Kidney (tissue), 14 donors: Measurements from ENCODE around the gene DLST. TPM values are rescaled to one million over a fixed set of nuclear protein-coding genes. Genes with fewer than 3 reads are reported as not detected.

Experiments
- DNase-seq, 5 donors: peaks; one replicate each; pipeline ENCODE4 v3.0.0-alpha.2; 2013 to 2020
- FAIRE-seq: peaks from 2 replicates; lab custom pipeline; 2012; peaks lifted over from hg19 to GRCh38; lab: Jason Lieb, UNC
- H3K27ac ChIP-seq, 2 donors: one replicate each; pipeline ENCODE4 v1.7.0; 2013; ENCODE audit warnings: low read depth in 2 of 2, low read length in 2 of 2, inconsistent platforms in 1 of 2
- H3K27me3 ChIP-seq: one replicate; pipeline ENCODE4 v1.7.1; 2013; ENCODE audit warnings: low read length, inconsistent platforms; ENCODE audit not compliant: control insufficient read depth, insufficient read depth
- H3K36me3 ChIP-seq, 3 donors: one replicate each; pipeline versions ENCODE4 v1.7.0 to v1.7.1; 2013; ENCODE audit warnings: low read length in 3 of 3, control low read depth in 1 of 3, inconsistent platforms in 1 of 3; ENCODE audit not compliant: insufficient read depth in 3 of 3, control insufficient read depth in 2 of 3
- H3K4me1 ChIP-seq, 3 donors: one replicate each; pipeline versions ENCODE4 v1.7.0 to v1.7.1; 2013; ENCODE audit warnings: low read length in 3 of 3, inconsistent platforms in 1 of 3, low read depth in 1 of 3; ENCODE audit not compliant: control insufficient read depth in 2 of 3, insufficient read depth in 2 of 3
- H3K4me3 ChIP-seq, 3 donors: one replicate each; pipeline versions ENCODE4 v1.7.0 to v1.8.1; 2013; ENCODE audit warnings: low read length in 3 of 3, control low read depth in 1 of 3, inconsistent platforms in 1 of 3
- H3K9ac ChIP-seq, 3 donors: one replicate each; pipeline versions ENCODE4 v1.7.0 to v1.7.1; 2013; ENCODE audit warnings: low read length in 3 of 3, control low read depth in 1 of 3, inconsistent platforms in 1 of 3
- H3K9me3 ChIP-seq, 3 donors: one replicate each; pipeline versions ENCODE4 v1.7.0 to v1.7.1; 2013; ENCODE audit warnings: low read length in 3 of 3, control low read depth in 1 of 3, inconsistent platforms in 1 of 3; ENCODE audit not compliant: control insufficient read depth in 2 of 3, insufficient read depth in 1 of 3
- CTCF ChIP-seq: IDR thresholded peaks from 3 replicates; pipeline ENCODE4 v1.5.1; 2012; ENCODE audit warnings: mild to moderate bottlenecking, moderate library complexity, borderline replicate concordance; ENCODE audit not compliant: insufficient read depth; ENCODE audit errors: extremely low read depth
- intact Hi-C: fragments of 100-400 bp; cut with DNase I; formaldehyde crosslinking; loops from one replicate; pipeline ENCODE4 v1.11.1; 2022
- polyA plus RNA-seq: library from polyadenylated mRNA; stranded (reverse); fragments of 350-450 nt; fragmentation: Illumina TruSeq; extraction: RNeasy Lipid Tissue Mini Kit (QIAGEN cat#74804); gene quantifications from one replicate; pipeline ENCODE4 v1.2.3, GENCODE V29; 2014; ENCODE audit warnings: low read depth, low replicate concordance; ENCODE audit not compliant: insufficient read depth
- total RNA-seq: library from RNA; stranded (reverse); fragmentation: NEBNext Ultra II Directional; extraction: Animal tissue kit (Norgen Biotek cat#: 25700); gene quantifications from one replicate; pipeline ENCODE4 v1.2.1, GENCODE V29; 2021
- donor health status: control.
- donor health status: control.
- donor health status: control.
- donor health status: control.
- donor health status: control.
- donor health status: DM: yes; HTN: yes; CAD: no.
- donor health status: Normal renal cell carcinoma (clear cell type).

Gene DLST
- total and polyA plus RNA-seq, 2 donors from 2014 or later, result 98.6 to 112 TPM

GRCh38 chr14:74906925-74907521 lies 25.3 kb downstream of the DLST start:
- Histone ChIP-seq H3K27ac (no peak overlapping the region), H3K27me3 (no peaks in the 10 kb centered on the region), H3K9me3 (no peaks in the 10 kb centered on the region), H3K4me1 (peaks cover 0 to 12% (median 0%) of the 10 kb centered on the region in 3 donors), H3K36me3 (peaks cover 0 to 16% (median 13%) of the 10 kb centered on the region in 3 donors), H3K9ac (peak overlapping the region in 1 of 3 donors; percentile 12), H3K4me3 (no peak overlapping the region)
- no peak for TF ChIP-seq CTCF
- FAIRE-seq, result no peak
- peak in 1 of 5 donors; percentile 72 for DNase-seq
- intact Hi-C loops, result loop anchor here (5.0 kb wide), 1 partner anchor 45 kb away; no protein-coding TSS in a partner anchor

DNA sequence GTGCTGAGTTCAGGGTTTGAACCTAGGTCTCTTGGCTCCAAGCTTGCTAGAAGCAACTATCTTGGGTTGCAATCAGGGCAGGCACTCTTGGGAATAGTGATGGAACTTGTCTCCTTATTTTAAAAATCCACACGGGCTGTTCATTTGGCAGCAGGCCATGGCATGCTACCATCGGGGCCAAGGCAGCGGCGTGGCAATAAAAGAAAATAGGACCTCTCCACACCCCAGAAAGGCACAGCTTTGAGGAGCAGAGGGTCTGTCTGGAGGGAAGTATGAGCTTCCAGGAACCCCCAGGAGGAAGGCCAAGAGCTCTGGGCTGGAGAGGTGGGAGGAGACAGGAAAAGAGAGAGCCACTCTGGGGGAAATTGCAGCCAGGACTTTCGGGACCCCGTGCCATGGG lies 26.0 kb downstream of the DLST start:
- H3K9me3 ChIP-seq, result no peaks in the 10 kb centered on the region
- H3K27ac ChIP-seq, result no peak overlapping the region
- no peaks in the 10 kb centered on the region for H3K27me3 ChIP-seq
- H3K4me1 ChIP-seq, result peaks cover 0 to 12% (median 0%) of the 10 kb centered on the region in 3 donors
- no peak overlapping the region for H3K9ac ChIP-seq
- TF ChIP-seq CTCF, result no peak
- intact Hi-C loops, result loop anchor here (5.0 kb wide), 1 partner anchor 45 kb away; no protein-coding TSS in a partner anchor
- FAIRE-seq (no peak), DNase-seq (peak in 1 of 5 donors; percentile 70)
- H3K36me3 ChIP-seq, result peaks cover 0 to 9% (median 6%) of the 10 kb centered on the region in 3 donors
- no peak overlapping the region for H3K4me3 ChIP-seq

- Histone ChIP-seq H3K4me1 (peaks cover 0 to 12% (median 0%) of the 10 kb centered on the region in 3 donors), H3K27ac (no peak overlapping the region), H3K4me3 (no peak overlapping the region), H3K9me3 (no peaks in the 10 kb centered on the region), H3K27me3 (no peaks in the 10 kb centered on the region), H3K9ac (no peak overlapping the region), H3K36me3 (peaks cover 0 to 4% (median 4%) of the 10 kb centered on the region in 3 donors)
- intact Hi-C loops, result loop anchor here (5.0 kb wide), 1 partner anchor 47 kb away; no protein-coding TSS in a partner anchor
- TF ChIP-seq CTCF, result no peak
- peak in 2 of 5 donors; percentile 33 to 68 for DNase-seq
- no peak for FAIRE-seq
Observed at GRCh38 chr14:74908861-74909341, 27.2 kb downstream of the DLST start.
